GM19438 (cell line): ENCODE data around the gene PATJ.
"Not testable (repeated sequence)": the region's sequence is repeated elsewhere in the genome, so short reads cannot be mapped to it uniquely, and the experiment has no call there.

Experiments
- ATAC-seq: cut with Tn5 transposase; IDR thresholded peaks from one replicate; pipeline ENCODE4 v1.9.1; 2021; ENCODE audit warnings: low read depth; ENCODE audit not compliant: unreplicated experiment

The PATJ gene

DNA sequence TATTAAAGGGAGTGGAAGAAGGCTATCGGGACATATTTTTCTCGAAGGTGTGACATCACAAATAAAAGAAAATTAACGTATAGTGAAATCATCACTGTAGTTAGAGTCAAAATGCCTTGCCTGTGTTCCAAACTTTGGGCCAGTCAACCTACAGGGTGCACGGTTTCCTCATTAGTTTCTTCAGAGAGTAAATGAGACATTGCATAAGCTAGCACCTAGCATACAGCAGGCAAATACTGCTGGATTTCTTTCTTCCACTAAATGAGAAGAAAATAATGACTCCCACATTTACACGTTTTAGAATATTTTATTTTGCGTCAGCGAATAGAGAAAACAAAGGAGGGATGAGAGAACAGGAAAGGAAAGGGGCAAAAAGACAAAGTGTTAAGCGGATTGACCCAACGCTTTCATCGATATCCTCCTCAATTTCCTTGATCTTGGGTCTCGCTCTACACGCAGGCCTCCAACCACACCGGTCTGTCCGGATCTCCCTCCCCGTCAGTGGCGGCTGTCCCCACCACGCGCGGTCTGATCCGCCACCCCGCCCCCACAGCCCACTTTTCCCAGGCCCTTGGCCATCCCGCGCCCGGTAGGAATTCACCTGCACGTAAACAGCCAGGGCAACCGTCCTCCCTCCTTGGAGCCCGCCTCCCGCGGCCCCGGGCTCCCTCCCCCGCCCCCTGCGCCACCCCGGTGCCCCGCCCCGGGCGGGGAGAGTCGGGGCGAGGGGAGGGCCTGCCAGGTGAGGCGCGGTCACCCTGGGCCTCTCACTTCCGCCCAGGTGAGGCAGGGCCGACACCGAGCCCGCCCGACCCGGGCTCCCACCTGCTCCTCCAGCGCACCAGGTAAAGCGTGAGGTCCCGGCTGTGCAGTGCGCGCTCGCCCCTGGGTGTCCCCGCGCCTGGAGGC is at the start of gene PATJ:
Gene PATJ (plus strand): TSS at position 770 of the 909 bp plus-strand sequence. CDS start 20,413 bp downstream, outside the sequence.
- peak; percentile 77 for ATAC-seq

DNA sequence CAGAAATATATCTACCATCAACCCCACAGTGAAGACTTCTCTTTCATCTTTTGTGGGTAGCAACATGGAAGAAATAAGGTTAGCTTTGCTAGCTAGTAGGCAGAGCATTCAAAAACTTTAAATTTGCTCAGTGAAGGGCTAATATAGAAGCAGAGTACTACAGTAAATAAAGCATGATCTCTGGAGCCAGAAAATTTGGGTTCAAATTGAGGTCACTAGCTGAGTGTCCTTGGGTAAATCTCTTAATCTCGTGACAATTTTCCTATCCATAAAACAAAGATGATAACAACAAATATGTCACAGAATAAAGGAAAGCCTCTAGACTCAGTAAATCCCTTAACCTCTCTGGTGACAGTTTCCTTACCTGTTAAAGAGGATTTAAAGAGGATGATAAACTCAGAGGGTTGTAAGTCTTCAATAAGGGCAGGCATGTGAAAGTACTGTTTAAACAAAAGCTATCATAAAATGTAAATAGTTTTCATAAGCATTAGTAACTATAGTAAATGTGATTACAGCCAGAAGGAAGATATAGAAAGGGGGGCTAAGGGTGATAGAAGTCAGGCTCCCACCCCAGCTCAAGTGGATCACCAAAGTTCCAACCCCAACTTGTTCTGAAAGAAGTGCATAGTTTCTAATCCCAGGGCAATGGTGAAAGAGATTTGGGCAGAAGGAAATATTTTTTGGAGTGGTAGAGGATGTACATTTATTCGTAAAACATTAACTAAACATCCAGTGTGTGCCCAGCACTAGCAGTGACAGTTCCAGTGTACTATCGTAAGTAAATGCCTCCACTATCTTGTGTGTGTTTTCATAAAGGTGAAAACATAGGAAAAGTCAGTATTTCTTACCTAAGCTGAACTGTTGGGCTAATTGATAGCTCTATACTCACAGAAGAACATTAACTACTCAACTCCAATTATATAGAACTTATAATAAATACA is 42.1 kb upstream of the PATJ start:
- no peak for ATAC-seq

DNA sequence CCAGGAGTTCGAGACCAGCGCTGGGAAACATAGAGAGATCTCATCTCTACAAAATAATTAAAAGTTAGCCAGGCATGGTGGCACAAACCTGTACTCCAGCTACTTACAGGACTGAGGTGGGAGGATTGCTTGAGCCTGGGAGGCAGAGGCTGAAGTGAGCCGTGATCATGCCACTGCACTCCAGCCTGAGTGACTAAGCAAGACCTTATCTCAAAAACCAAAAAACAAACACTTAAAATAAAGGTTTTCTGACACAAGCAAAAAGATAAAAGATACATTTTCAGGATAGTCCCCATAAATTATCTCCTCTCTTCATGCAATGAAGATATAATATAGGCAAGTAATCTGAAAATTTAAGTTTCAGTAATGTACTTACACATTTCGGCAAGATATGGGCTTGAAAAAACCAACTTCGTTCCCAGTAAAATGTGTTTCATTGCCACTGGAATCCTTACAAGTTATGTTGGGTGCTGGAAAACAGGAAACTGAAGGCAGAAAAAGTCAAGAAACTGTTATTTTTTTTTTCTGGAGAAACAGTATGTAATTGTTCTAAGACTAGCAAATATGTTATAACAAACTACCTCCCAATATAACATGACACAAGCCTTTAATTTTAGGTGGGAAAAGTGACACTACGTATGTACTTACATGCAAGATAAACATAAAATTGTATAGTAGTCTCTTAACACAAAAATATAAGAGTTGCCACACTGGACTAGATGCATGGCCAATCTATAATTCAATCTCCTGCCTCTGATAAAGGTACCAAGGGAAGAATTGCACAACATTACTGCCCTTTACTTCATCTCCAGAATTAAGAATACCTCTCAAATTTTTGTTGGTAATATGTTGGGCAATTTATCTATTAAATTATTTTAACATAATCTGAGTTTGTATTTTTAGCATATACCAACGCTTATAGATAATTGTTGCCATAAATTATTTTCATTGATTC is 33.0 kb upstream of the PATJ start:
- no peak for ATAC-seq

DNA sequence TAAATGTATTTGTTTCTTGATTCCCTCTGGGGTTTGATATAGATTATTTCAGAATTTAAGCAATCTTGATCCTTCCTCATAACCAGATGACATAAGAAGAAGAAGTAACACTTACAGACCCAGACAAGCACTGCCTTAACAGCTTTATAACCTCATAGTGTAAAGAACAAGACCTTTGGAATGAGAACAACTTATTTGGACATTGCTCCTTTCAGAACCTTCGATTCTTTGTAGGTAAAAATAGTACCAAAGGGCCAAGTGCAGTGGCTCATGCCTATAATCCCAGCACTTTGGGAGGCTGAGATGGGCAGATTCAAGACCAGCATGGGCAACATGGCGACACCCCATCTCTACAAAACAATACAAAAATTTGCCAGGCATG is 32.4 kb upstream of the PATJ start:
- ATAC-seq: no peak

GRCh38 chr1:61711257-61711656 is 31.0 kb upstream of the PATJ start:
- not testable (repeated sequence) for ATAC-seq

DNA sequence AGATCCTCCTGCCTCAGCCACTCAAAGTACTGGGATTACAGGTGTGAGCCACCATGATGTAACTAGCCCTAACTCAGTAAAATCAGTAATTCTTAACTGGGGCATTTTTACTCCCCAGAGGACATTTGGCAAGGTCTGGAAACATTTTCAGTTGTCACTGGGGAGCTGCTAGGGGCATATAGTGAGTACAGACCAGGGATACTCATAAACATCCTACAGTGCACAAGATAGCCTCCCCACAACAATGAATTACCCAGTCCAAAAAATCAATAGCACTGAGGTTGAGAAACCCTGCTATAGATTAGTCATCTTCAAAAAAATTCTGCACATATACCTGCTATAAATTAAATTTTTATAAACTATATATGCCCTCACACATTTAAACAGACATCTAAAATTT is 30.3 kb upstream of the PATJ start:
- no peak for ATAC-seq

DNA sequence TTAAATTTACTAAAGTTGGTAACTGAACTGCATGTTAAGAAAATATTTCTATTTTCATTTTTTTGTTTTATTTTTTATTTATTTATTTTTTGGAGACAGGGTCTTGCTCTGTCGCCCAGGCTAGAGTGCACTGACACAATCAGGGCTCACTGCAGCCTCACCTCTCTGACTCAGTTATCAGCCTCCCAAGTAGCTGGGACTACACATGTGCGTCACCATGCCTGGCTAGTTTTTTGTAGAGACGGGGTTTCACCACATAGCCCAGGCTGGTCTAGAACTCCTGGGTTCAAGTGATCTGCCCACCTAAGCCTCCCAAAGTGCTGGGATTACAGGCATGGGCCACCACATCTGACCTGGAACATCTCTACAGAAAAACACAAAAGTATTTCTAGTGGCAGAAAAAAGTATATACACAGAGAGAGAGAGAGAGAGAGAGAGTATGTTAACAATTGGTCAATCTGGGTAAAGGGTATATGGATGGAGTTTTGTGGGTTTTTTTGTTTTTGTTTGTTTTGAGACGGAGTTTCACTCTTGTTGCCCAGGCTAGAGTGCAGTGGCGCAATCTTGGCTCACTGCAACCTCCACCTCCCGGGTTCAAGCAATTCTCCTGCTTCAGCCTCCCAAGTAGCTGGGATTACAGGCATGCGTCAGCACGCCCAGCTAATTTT is 23.1 kb upstream of the PATJ start:
- ATAC-seq: not testable (repeated sequence)

- no peak for ATAC-seq
Measured at GRCh38 chr1:61724506-61724812, 17.8 kb upstream of the PATJ start.

DNA sequence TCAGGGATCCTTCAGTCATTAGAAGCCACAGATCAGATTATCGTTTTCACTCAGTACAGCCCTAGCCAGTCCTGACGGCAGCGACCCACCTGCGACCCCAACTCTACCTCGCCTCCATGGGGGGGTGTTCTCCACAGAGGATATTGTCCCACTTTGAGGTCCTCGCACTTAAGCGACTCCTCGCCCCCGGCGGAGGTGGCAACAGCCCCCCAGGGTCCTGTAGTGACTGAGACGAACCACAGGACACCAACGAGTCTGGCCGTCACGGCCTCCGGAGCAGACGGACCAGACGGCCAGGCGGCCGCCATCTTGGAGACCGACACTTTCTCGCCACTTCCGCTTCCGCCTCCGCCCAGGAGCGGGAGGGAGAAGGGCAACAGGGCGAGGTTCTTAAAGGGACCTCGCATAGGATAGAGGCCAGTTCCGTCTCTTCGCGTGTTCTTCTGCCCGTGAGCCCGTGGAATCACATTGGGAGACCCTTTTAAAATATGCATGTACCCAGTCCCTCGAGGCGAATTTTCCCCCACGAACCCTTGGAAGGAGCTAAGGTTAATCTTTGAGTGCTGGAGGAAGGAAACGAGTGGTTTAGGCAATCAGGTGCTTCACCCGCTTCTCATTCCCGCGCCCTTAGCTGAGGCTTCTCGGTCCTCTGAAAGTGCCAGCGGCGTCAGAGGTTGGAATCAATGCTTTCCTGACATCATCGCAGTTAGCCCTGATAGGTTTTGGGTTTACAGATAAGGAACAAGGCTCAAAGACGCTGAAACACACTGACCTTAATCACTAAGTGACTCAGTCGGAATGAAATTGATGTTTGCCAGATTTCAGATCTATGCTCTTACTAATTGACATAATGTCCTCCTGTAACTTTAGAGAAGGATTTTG is 17.2 kb upstream of the PATJ start, which contains the start of gene TM2D1:
Gene TM2D1 (minus strand): TSS at position 329 of the 882 bp plus-strand sequence. CDS start 21 bp downstream, at position 308.
- peak; percentile 99 for ATAC-seq

DNA sequence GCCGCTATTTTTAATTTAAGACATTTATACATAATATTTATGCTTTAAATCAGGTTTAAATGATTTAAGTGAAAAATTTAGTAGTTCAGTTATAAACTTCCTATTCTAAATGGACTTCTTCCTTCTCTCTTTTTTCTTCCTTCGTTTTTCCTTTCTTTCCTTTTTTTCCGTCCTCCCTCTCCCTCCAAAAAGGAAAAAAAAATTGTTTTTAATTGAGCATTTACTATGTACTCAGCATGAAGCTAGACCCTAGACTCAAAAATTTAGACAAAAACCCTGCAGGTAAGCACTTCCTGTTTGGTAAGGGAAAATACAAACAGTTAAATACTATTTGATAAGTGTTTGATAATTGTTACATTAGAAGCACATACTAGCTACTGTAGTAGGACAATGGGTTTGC is 14.7 kb upstream of the PATJ start:
- no peak for ATAC-seq

DNA sequence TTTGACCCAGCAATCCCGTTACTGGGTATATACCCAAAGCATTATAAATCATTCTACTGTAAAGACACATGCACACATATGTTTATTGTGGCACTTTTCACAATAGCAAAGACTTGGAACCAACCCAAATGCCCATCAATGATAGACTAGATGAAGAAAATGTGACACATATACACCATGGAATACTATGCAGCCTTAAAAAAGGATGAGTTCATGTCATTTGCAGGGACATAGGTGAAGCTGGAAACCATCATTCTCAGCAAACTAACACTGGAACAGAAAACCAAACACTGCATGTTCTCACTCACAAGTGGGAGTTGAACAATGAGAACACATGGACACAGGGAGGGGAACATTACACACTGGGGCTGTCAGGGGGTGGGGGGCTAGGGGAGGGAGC is 11.6 kb upstream of the PATJ start:
- ATAC-seq: not testable (repeated sequence)

GRCh38 chr1:61732726-61733125 is 9.6 kb upstream of the PATJ start:
- no peak for ATAC-seq

- ATAC-seq: no peak
Measured at GRCh38 chr1:61740751-61741700, 1.3 kb upstream of the PATJ start.

GRCh38 chr1:61742620-61743430 is 545 bp downstream of the PATJ start:
- ATAC-seq: peak; percentile 66

GRCh38 chr1:61743431-61743705 is 1.1 kb downstream of the PATJ start:
- no peak for ATAC-seq

DNA sequence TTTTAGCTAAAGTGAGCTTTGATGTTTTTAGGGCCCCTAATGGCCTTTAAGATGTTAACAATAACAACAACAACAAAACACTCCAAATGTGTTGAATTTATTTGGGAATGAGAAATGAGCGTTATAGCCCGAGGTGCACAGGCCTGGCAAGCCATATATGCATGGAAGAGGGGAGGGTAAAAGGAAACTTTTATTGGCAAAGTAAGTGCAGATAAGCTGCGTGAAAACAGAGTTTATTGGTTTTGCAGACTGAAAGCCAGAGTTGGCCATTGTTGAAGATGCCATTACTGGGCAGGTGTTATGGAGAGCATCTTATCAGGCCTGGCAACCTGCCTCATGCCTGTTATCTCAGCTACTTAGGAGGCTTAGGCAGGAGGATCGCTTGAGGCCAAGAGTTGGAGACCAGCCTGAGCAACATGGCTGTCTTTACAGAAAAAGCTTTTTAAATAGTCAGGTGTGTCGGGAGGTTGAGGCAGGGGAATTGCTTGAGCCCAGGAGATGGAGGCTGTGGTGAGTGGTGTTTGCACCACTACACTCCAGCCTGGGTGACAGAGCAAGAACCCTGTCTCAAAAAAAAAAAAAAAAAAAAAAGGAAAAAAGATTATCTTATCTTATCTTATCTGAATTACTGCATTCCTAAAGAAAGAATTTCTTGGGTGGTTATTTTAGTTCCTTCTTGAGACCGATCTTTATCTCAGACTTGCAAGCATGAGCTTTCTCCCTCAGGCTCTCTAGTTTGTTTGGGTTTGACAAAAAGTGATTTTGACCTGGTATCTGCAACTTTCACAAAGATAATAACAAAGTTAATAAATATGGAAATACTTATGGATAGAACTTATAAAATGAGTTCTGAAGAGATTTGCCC is 1.7 kb downstream of the PATJ start:
- no peak for ATAC-seq
